PFSK-1 (cell line): ENCODE data around the gene TANGO6.

ENCODE experiments used
- FOXP2 ChIP-seq: optimal IDR thresholded peaks from 2 replicates; pipeline ENCODE3; 2011; ENCODE audit warnings: borderline replicate concordance, control low read depth, inconsistent platforms; ENCODE audit not compliant: insufficient read depth; ENCODE audit errors: extremely low read length, extremely low read depth
- POLR2AphosphoS5 ChIP-seq: IDR thresholded peaks from 2 replicates; pipeline ENCODE4 v1.6.1; 2012; ENCODE audit warnings: low read depth, mild to moderate bottlenecking, control low read depth, low read length, moderate library complexity
- REST ChIP-seq, 2 experiments: IDR thresholded peaks; 2 replicates each; pipeline versions ENCODE4 v1.6.1 to v1.8.0; 2011 to 2012; ENCODE audit warnings: low read depth in 2 of 2, low read length in 2 of 2, control low read depth in 1 of 2, inconsistent platforms in 1 of 2, mild to moderate bottlenecking in 1 of 2, moderate library complexity in 1 of 2; ENCODE audit not compliant: insufficient read depth in 1 of 2
- SIN3A ChIP-seq: IDR thresholded peaks from 2 replicates; pipeline ENCODE4 v1.6.1; 2012; ENCODE audit warnings: mild to moderate bottlenecking, low read length, moderate library complexity, borderline replicate concordance; ENCODE audit not compliant: insufficient read depth
- TAF1 ChIP-seq: IDR thresholded peaks from 2 replicates; pipeline ENCODE4 v1.6.1; 2012; ENCODE audit warnings: low read length, control low read depth, borderline replicate concordance; ENCODE audit not compliant: insufficient read depth

Gene TANGO6

DNA sequence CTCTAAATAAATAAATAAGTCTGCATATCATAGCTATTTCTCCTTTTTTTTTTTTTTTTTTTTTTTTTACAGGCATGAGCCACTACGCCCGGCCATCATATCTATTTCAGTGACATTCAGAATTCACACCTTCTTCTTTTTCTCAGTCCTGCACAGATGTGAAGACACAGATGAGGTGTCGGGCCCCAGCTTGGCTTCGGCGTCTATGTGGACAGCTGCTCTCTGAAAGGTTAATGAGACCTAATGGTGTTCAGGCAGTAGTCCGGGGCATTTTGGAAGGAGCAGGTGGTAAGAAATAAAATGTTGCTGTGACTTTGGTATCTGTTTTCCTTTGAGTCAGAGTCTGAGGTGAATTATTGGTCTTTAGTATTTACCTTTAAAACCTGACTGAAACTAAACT, 23.6 kb downstream of the TANGO6 start:
- TF ChIP-seq TAF1 = no peak
- TF ChIP-seq SIN3A = no peak
- TF ChIP-seq REST (IDR thresholded peaks at IDR 0.05; ENCODE audit: insufficient read depth in 1 of 2, low read depth in 2 of 2, low read length in 2 of 2) = no peak
- TF ChIP-seq POLR2AphosphoS5 = no peak
- TF ChIP-seq FOXP2 = no peak

GRCh38 chr16:68869492-68870088, 26.3 kb downstream of the TANGO6 start:
- no peak for TF ChIP-seq POLR2AphosphoS5
- TF ChIP-seq FOXP2 = no peak
- no peak for TF ChIP-seq REST (IDR thresholded peaks at IDR 0.05; ENCODE audit: insufficient read depth in 1 of 2, low read depth in 2 of 2, low read length in 2 of 2)
- no peak for TF ChIP-seq SIN3A
- TF ChIP-seq TAF1 = no peak

DNA sequence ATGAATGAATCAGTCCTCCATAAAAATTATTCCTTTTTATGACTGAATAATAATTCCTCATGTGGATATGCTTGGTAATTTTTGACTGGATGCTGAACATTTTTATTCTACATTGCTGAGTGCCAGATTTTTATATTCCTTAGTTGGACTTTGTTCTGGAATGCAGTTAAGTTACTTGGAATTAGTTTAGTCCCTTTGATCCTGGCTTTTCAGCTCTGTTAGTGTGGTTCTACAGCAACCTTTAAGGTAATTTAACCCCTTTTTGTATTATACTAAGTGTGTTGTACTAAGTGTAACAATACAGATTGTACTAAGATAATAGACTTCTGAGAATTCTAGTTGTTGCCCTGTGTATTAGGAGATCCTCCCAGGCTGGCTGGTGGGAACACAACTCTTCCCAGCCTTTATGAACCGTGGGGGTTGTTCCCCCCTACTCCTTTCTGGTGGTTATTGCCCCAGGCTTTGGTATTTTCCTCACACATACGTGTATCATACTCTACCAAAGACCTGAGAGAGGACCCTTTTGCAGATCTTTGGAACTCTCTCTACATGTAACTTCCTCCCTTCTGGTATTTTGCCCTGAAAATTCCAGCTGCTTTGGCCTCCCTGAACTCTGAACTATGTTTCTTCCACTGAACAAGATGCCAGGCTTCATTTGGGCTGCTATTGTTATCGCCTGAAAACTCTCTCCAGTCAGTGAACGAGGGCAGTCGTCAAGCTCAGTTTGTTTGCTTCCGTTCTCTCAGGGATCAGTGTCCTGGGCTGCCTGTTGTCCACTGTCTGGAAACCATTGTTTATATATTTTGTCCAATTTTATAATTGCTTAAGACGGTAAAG, 30.5 kb downstream of the TANGO6 start:
- TF ChIP-seq SIN3A (no peak), TAF1 (no peak), FOXP2 (no peak), REST (IDR thresholded peaks at IDR 0.05; ENCODE audit: insufficient read depth in 1 of 2, low read depth in 2 of 2, low read length in 2 of 2) (no peak), POLR2AphosphoS5 (no peak)

- TF ChIP-seq TAF1 (no peak), SIN3A (no peak), REST (IDR thresholded peaks at IDR 0.05; ENCODE audit: insufficient read depth in 1 of 2, low read depth in 2 of 2, low read length in 2 of 2) (no peak), FOXP2 (no peak), POLR2AphosphoS5 (no peak)
Observed at GRCh38 chr16:68875871-68876270, 32.5 kb downstream of the TANGO6 start.
